K562 (cell line): Measurements from ENCODE around the gene DDR2. TPM values are rescaled to one million over a fixed set of nuclear protein-coding genes. Genes with fewer than 3 reads are reported as not detected.

Experiments
- ATAC-seq: fragments of 200-7000 bp; cut with Tn5 transposase; 3 replicates; pipeline ENCODE4 v1.9.1; 2020; ENCODE audit warnings: moderate library complexity
- BruUV-seq: library from RNA; stranded (reverse); fragments of 400-500 nt; replicated peaks from 2 replicates; lab custom pipeline; 2021; lab: Mats Ljungman, UMichigan
- CTCF ChIA-PET: fragments of 300-600 bp; formaldehyde crosslinking; extraction: SDS; loops from one replicate; lab custom pipeline; 2021; ENCODE audit warnings: low intra/inter-chr PET ratio; lab: Yijun Ruan, JAX
- POLR2A ChIA-PET: fragments of 300-600, 350-650 bp; sonication (Branson Sonifier 250); formaldehyde crosslinking; extraction: SDS; loops from one replicate; lab custom pipeline; 2021; ENCODE audit warnings: antibody characterized with exemption, inconsistent platforms; lab: Yijun Ruan, JAX
- DNase-seq, 4 experiments: peaks; one replicate each; pipeline versions ENCODE4 v3.0.0 to v3.0.0-alpha.2; 2011 to 2018; ENCODE audit warnings: low spot score in 3 of 4, mixed read lengths in 3 of 4; ENCODE audit errors: extremely low read depth in 1 of 4
- FAIRE-seq: peaks from 2 replicates; lab custom pipeline; 2011; peaks lifted over from hg19 to GRCh38; lab: Jason Lieb, UNC
- H2AFZ ChIP-seq: 2 replicates; pipeline ENCODE4 v1.6.0; 2011; ENCODE audit warnings: low read depth, low read length, control low read depth, inconsistent platforms
- H3K27ac ChIP-seq: fragments of 200-600 bp; 3 replicates; pipeline ENCODE4 v1.8.0; 2011; ENCODE audit warnings: low read depth, mild to moderate bottlenecking, control low read depth, inconsistent platforms, low read length, moderate library complexity, mixed read lengths; ENCODE audit errors: extremely low read depth
- H3K27me3 ChIP-seq, 2 experiments: fragments of 300-600 bp in 1 of 2; 2 replicates in 1 of 2; 3 replicates in 1 of 2; pipeline versions ENCODE4 v1.6.0 to v1.8.0; 2011; ENCODE audit warnings: inconsistent platforms in 2 of 2, low read length in 2 of 2, mild to moderate bottlenecking in 1 of 2, mixed read lengths in 1 of 2, moderate library complexity in 1 of 2; ENCODE audit not compliant: control insufficient read depth in 2 of 2, insufficient read depth in 2 of 2
- H3K36me3 ChIP-seq: fragments of 300-600 bp; 3 replicates; pipeline ENCODE4 v1.8.0; 2011; ENCODE audit warnings: mild to moderate bottlenecking, low read length, inconsistent platforms; ENCODE audit not compliant: control insufficient read depth, insufficient read depth
- H3K4me1 ChIP-seq, 2 experiments: fragments of 200-600 bp in 1 of 2; replicated peaks in 1 of 2; 2 replicates in 1 of 2; 3 replicates in 1 of 2; pipeline versions ENCODE4 v1.5.1 to v1.8.0; 2011; ENCODE audit warnings: inconsistent platforms in 2 of 2, low read length in 2 of 2, mild to moderate bottlenecking in 1 of 2, mixed read lengths in 1 of 2, moderate library complexity in 1 of 2; ENCODE audit not compliant: control insufficient read depth in 2 of 2, insufficient read depth in 2 of 2
- H3K4me2 ChIP-seq: 2 replicates; pipeline ENCODE4 v1.6.1; 2011; ENCODE audit warnings: low read length, control low read depth, inconsistent platforms, mixed read lengths; ENCODE audit not compliant: insufficient read depth
- H3K4me3 ChIP-seq: fragments of 200-600 bp; sonication (generic), shearing (Covaris generic); 2 replicates; pipeline ENCODE4 v1.5.1; 2016; ENCODE audit warnings: control low read depth, inconsistent platforms
- H3K79me2 ChIP-seq: fragments of 200-600 bp; 3 replicates; pipeline ENCODE4 v1.8.0; 2011; ENCODE audit warnings: low read length, inconsistent platforms; ENCODE audit not compliant: control insufficient read depth, insufficient read depth
- H3K9ac ChIP-seq, 2 experiments: 2 replicates each; pipeline versions ENCODE4 v1.6.0 to v1.6.1; 2011; ENCODE audit warnings: low read depth in 2 of 2, low read length in 2 of 2, control low read depth in 1 of 2, inconsistent platforms in 1 of 2, mild to moderate bottlenecking in 1 of 2, mixed read lengths in 1 of 2; ENCODE audit not compliant: insufficient read depth in 1 of 2
- H3K9me1 ChIP-seq: one replicate; pipeline ENCODE4 v1.6.0; 2011; ENCODE audit warnings: inconsistent platforms, mild to moderate bottlenecking, low read length, moderate library complexity; ENCODE audit not compliant: control insufficient read depth, insufficient read depth
- H3K9me3 ChIP-seq: replicated peaks from 2 replicates; pipeline ENCODE4 v1.5.1; 2011; ENCODE audit warnings: low read depth, low read length, inconsistent platforms; ENCODE audit not compliant: control insufficient read depth, insufficient read depth
- H4K20me1 ChIP-seq: replicated peaks from 2 replicates; pipeline ENCODE4 v1.6.1; 2011; ENCODE audit warnings: low read length, inconsistent platforms, mixed read lengths; ENCODE audit not compliant: control insufficient read depth, insufficient read depth
- ARNT ChIP-seq, 2 experiments: fragments of 450-650 bp; IDR thresholded peaks; 2 replicates each; pipeline ENCODE4 v1.6.1; 2016; ENCODE audit warnings: mild to moderate bottlenecking in 1 of 2
- CREB1 ChIP-seq, 2 experiments: sonication (generic) in 1 of 2; formaldehyde crosslinking in 1 of 2; IDR thresholded peaks; 2 replicates each; pipeline versions ENCODE4 v1.6.1 to v1.8.0; 2012 to 2022; ENCODE audit warnings: inconsistent platforms in 1 of 2, mild to moderate bottlenecking in 1 of 2, missing genetic modification reagents in 1 of 2, moderate library complexity in 1 of 2
- HIVEP1 ChIP-seq: fragments of 250-450 bp; sonication (Bioruptor Pico); IDR thresholded peaks from 2 replicates; pipeline ENCODE4 v1.4.0; 2020; ENCODE audit warnings: mild to moderate bottlenecking
- HNRNPLL ChIP-seq: fragments of 200-400 bp; formaldehyde crosslinking; IDR thresholded peaks from 2 replicates; pipeline ENCODE4 v1.6.1; 2017; ENCODE audit warnings: low read length, low read depth, mild to moderate bottlenecking; ENCODE audit not compliant: poor library complexity, severe bottlenecking
- KDM1A ChIP-seq, 2 experiments: fragments of 450-650 bp; IDR thresholded peaks; 2 replicates each; pipeline ENCODE4 v1.6.1; 2016; ENCODE audit warnings: mild to moderate bottlenecking in 2 of 2
- KLF16 ChIP-seq: IDR thresholded peaks from 2 replicates; pipeline ENCODE4 v1.6.1; 2016; ENCODE audit warnings: antibody characterized with exemption
- NCOA2 ChIP-seq, 2 experiments: fragments of 450-650 bp; IDR thresholded peaks; 2 replicates each; pipeline ENCODE4 v1.6.1; 2018; ENCODE audit warnings: mild to moderate bottlenecking in 2 of 2, moderate library complexity in 1 of 2; ENCODE audit not compliant: partially characterized antibody in 2 of 2
- NEUROD1 ChIP-seq: fragments of 150-350 bp; IDR thresholded peaks from 2 replicates; pipeline ENCODE4 v1.6.1; 2014; ENCODE audit warnings: borderline replicate concordance, low read length, low read depth; ENCODE audit not compliant: partially characterized antibody
- ZNF133 ChIP-seq: fragments of 250-450 bp; sonication (Bioruptor Pico); IDR thresholded peaks from 2 replicates; pipeline ENCODE4 v1.4.0; 2020; ENCODE audit warnings: mild to moderate bottlenecking
- ZNF140 ChIP-seq: fragments of 250-450 bp; sonication (Bioruptor Pico); IDR thresholded peaks from 2 replicates; pipeline ENCODE4 v1.8.0; 2021; ENCODE audit warnings: moderate library complexity, mild to moderate bottlenecking, inconsistent platforms
- ZNF146 ChIP-seq: IDR thresholded peaks from one replicate; pipeline ENCODE4 v1.6.1; 2018; ENCODE audit warnings: missing compliant biosample characterization; ENCODE audit not compliant: unreplicated experiment
- WGBS: fragments of 100-300 bp; shearing (Covaris generic); methylation state at CpG from one replicate; pipeline ENCODE4 v1.1.6; 2016; ENCODE audit warnings: low coverage, mixed read lengths; ENCODE audit not compliant: insufficient coverage; ENCODE audit errors: missing lambda C conversion rate; 5-methylcytosine and 5-hydroxymethylcytosine counted together
- in situ Hi-C: fragments of 300-500 bp; cut with MboI; formaldehyde crosslinking; loops from 4 replicates; pipeline ENCODE4 v1.15.0; 2018; ENCODE audit warnings: inconsistent platforms, mixed read lengths
- intact Hi-C: fragments of 100-400 bp; cut with micrococcal nuclease; formaldehyde crosslinking; loops from 2 replicates; pipeline ENCODE4 v1.14.2; 2022
- polyA plus RNA-seq, 8 experiments: library from polyadenylated mRNA; depleted of rRNA in 4 of 8; stranded (reverse) in 5 of 8; unstranded in 3 of 8; fragments of >200 nt; fragmentation: Nextera tagmentation in 2 of 8; fragmentation: Illumina TruSeq in 1 of 8; extraction: Ambion mirVana in 2 of 8; extraction: Trizol in 1 of 8; gene quantifications; 2 replicates each; pipeline versions ENCODE4 v1.2.1 to v1.2.3, GENCODE V29; 2011 to 2014; ENCODE audit warnings: inconsistent platforms in 1 of 8, missing spikeins in 1 of 8
- total RNA-seq, 7 experiments: library from RNA; depleted of rRNA in 6 of 7; stranded (reverse); fragments of >200 nt in 6 of 7; fragmentation: Illumina TruSeq in 2 of 7; extraction: Trizol in 2 of 7; gene quantifications; 2 replicates each; pipeline versions ENCODE4 v1.2.1 to v1.2.3, GENCODE V29; 2011 to 2021; ENCODE audit warnings: low replicate concordance in 1 of 7
- TF ChIP-seq, protein P1 (sequence below): sonication (generic); formaldehyde crosslinking; IDR thresholded peaks from 2 replicates; pipeline ENCODE4 v1.4.0; 2020; ENCODE audit warnings: mild to moderate bottlenecking, missing genetic modification reagents
- TF ChIP-seq, protein P2 (sequence below): fragments of 200-400 bp; formaldehyde crosslinking; IDR thresholded peaks from 2 replicates; pipeline ENCODE4 v1.6.1; 2017; ENCODE audit warnings: mild to moderate bottlenecking, low read depth, low read length, moderate library complexity

The DDR2 gene
- total and polyA plus RNA-seq, 9 of the 15 experiments (the other 6 are each of a cell fraction or from before 2014, with no cell fraction given) = 0.36 to 2.0 (median 1.1) TPM

GRCh38 chr1:162660574-162660973 is 28.3 kb downstream of the DDR2 start:
- FAIRE-seq = no peak
- Histone ChIP-seq H3K27ac (no peak overlapping the region), H3K9me1 (no peaks in the 10 kb centered on the region), H3K36me3 (no peaks in the 10 kb centered on the region), H3K9ac (no peak overlapping the region), H3K4me1 (no peaks in the 10 kb centered on the region), H3K27me3 (no peaks in the 10 kb centered on the region; a peak in 1 of 5 replicates), H3K9me3 (no peaks in the 10 kb centered on the region), H3K4me2 (no peak overlapping the region), H2AFZ (no peak overlapping the region), H3K4me3 (no peak overlapping the region), H4K20me1 (no peaks in the 10 kb centered on the region), H3K79me2 (no peaks in the 10 kb centered on the region)
- 29% methylated on average over 2 of the region's 2 CpGs for WGBS
- no peak for DNase-seq
- CTCF ChIA-PET = interaction anchor here (0.5 kb wide), 1 partner anchor 9 kb away, joined by 3 read pairs; no protein-coding TSS in a partner anchor
- POLR2A ChIA-PET = interaction anchor here (1.2 to 1.7 kb wide), 2 partner anchors 11 to 17 kb away, joined by 3 read pairs; no protein-coding TSS in a partner anchor
- no TSS peak for BruUV-seq
- in situ Hi-C loops = no loop called here
- TF ChIP-seq KLF16 = no peak
- no peak for TF ChIP-seq CREB1 (IDR thresholded peaks at IDR 0.05)
- TF ChIP-seq CREB1 (CRISPR knock-in tag; IDR thresholded peaks at IDR 0.05) = no peak
- no peak for TF ChIP-seq HNRNPLL
- no peak for TF ChIP-seq NCOA2 (IDR thresholded peaks at IDR 0.05; ENCODE audit: partially characterized antibody in 2 of 2)
- no peak for TF ChIP-seq HIVEP1 (CRISPR knock-in tag)
- TF ChIP-seq ARNT (IDR thresholded peaks at IDR 0.05) = no peak
- TF ChIP-seq ZNF140 = no peak
- TF ChIP-seq ZNF133 = no peak
- no peak for TF ChIP-seq ZNF146 (CRISPR knock-in tag)
- no peak for TF ChIP-seq KDM1A (IDR thresholded peaks at IDR 0.05)
- TF ChIP-seq, protein P1, sequence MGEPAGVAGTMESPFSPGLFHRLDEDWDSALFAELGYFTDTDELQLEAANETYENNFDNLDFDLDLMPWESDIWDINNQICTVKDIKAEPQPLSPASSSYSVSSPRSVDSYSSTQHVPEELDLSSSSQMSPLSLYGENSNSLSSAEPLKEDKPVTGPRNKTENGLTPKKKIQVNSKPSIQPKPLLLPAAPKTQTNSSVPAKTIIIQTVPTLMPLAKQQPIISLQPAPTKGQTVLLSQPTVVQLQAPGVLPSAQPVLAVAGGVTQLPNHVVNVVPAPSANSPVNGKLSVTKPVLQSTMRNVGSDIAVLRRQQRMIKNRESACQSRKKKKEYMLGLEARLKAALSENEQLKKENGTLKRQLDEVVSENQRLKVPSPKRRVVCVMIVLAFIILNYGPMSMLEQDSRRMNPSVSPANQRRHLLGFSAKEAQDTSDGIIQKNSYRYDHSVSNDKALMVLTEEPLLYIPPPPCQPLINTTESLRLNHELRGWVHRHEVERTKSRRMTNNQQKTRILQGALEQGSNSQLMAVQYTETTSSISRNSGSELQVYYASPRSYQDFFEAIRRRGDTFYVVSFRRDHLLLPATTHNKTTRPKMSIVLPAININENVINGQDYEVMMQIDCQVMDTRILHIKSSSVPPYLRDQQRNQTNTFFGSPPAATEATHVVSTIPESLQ (CRISPR knock-in tag) = no peak
- no peak for TF ChIP-seq NEUROD1
- TF ChIP-seq, protein P2, sequence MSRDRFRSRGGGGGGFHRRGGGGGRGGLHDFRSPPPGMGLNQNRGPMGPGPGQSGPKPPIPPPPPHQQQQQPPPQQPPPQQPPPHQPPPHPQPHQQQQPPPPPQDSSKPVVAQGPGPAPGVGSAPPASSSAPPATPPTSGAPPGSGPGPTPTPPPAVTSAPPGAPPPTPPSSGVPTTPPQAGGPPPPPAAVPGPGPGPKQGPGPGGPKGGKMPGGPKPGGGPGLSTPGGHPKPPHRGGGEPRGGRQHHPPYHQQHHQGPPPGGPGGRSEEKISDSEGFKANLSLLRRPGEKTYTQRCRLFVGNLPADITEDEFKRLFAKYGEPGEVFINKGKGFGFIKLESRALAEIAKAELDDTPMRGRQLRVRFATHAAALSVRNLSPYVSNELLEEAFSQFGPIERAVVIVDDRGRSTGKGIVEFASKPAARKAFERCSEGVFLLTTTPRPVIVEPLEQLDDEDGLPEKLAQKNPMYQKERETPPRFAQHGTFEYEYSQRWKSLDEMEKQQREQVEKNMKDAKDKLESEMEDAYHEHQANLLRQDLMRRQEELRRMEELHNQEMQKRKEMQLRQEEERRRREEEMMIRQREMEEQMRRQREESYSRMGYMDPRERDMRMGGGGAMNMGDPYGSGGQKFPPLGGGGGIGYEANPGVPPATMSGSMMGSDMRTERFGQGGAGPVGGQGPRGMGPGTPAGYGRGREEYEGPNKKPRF = no peak
- intact Hi-C loops = no loop called here
- ATAC-seq = no peak
